A549 (cell line): ENCODE results near the gene VAPB. TPM values are rescaled to one million over a fixed set of nuclear protein-coding genes. Genes with fewer than 3 reads are reported as not detected.

ENCODE experiments used
- ATAC-seq, 2 experiments: fragments of 200-7000 bp in 1 of 2; fragments of >200 bp in 1 of 2; cut with Nextera tagmentation in 1 of 2; cut with Tn5 transposase in 1 of 2; 3 replicates each; pipeline versions ENCODE4 v1.8.0 to v1.9.1; 2018 to 2020; ENCODE audit warnings: mild to moderate bottlenecking in 1 of 2, moderate library complexity in 1 of 2
- CTCF ChIA-PET: fragments of 300-600 bp; sonication (Branson Sonifier 250); formaldehyde crosslinking; extraction: SDS; loops from one replicate; lab custom pipeline; 2021; ENCODE audit warnings: antibody characterized with exemption, inconsistent platforms; lab: Yijun Ruan, JAX
- POLR2A ChIA-PET: fragments of 350-600 bp; formaldehyde crosslinking; extraction: SDS; loops from one replicate; lab custom pipeline; 2021; ENCODE audit warnings: antibody characterized with exemption, inconsistent platforms; lab: Yijun Ruan, JAX
- DNase-seq, 2 experiments: peaks; one replicate each; pipeline versions ENCODE4 v3.0.0 to v3.0.0-alpha.2; 2011 to 2016; ENCODE audit warnings: low read depth in 1 of 2, low spot score in 1 of 2
- FAIRE-seq: peaks from 2 replicates; lab custom pipeline; 2011; peaks lifted over from hg19 to GRCh38; lab: Jason Lieb, UNC
- H3K27ac ChIP-seq, 2 experiments: fragments of >200 bp; sonication (Bioruptor Twin); formaldehyde crosslinking; 3 replicates each; pipeline ENCODE4 v1.5.1; 2016 to 2017
- H3K4me1 ChIP-seq: fragments of >200 bp; sonication (Bioruptor Twin); formaldehyde crosslinking; 3 replicates; pipeline ENCODE4 v1.6.1; 2016
- H3K4me2 ChIP-seq: fragments of >200 bp; sonication (Bioruptor Twin); formaldehyde crosslinking; 3 replicates; pipeline ENCODE4 v1.6.1; 2016
- H3K4me3 ChIP-seq: fragments of >200 bp; sonication (Bioruptor Twin); formaldehyde crosslinking; 3 replicates; pipeline ENCODE4 v1.5.1; 2016
- H3K9me3 ChIP-seq: fragments of >200 bp; sonication (Bioruptor Twin); formaldehyde crosslinking; 3 replicates; pipeline ENCODE4 v1.6.1; 2016
- BHLHE40 ChIP-seq: IDR thresholded peaks from 2 replicates; pipeline ENCODE4 v1.6.1; 2012; ENCODE audit warnings: low read depth, low read length, inconsistent platforms
- CBX2 ChIP-seq: fragments of 200-600 bp; sonication (generic); IDR thresholded peaks from 2 replicates; pipeline ENCODE4 v1.6.1; 2016; ENCODE audit warnings: low read depth, mild to moderate bottlenecking, borderline replicate concordance
- CEBPB ChIP-seq, 2 experiments: fragments of >200 bp in 1 of 2; sonication (Bioruptor Twin) in 1 of 2; formaldehyde crosslinking in 1 of 2; IDR thresholded peaks; 2 replicates each; pipeline ENCODE4 v1.6.1; 2012 to 2016
- EP300 ChIP-seq, 2 experiments: fragments of >200 bp; sonication (Bioruptor Twin); formaldehyde crosslinking; IDR thresholded peaks; 2 replicates in 1 of 2; 3 replicates in 1 of 2; pipeline ENCODE4 v1.6.1; 2016 to 2017
- FOSL2 ChIP-seq, 2 experiments: fragments of 450-650 bp in 1 of 2; fragments of >200 bp in 1 of 2; sonication (Bioruptor Twin) in 1 of 2; formaldehyde crosslinking; IDR thresholded peaks; 2 replicates each; pipeline versions ENCODE4 v1.5.0 to v1.6.1; 2016 to 2020; ENCODE audit warnings: mild to moderate bottlenecking in 1 of 2, moderate library complexity in 1 of 2
- FOXS1 ChIP-seq: fragments of 250-450 bp; sonication (Bioruptor Pico); IDR thresholded peaks from 2 replicates; pipeline ENCODE4 v1.5.0; 2020; ENCODE audit warnings: mild to moderate bottlenecking, moderate library complexity
- HOXA7 ChIP-seq: fragments of 250-450 bp; sonication (Bioruptor Pico); IDR thresholded peaks from 2 replicates; pipeline ENCODE4 v1.5.0; 2020; ENCODE audit warnings: mild to moderate bottlenecking, moderate library complexity
- KDM1A ChIP-seq: fragments of 200-600 bp; sonication (generic); IDR thresholded peaks from 2 replicates; pipeline ENCODE4 v1.6.1; 2016; ENCODE audit warnings: low read depth, mild to moderate bottlenecking
- KDM5A ChIP-seq: fragments of 200-600 bp; sonication (generic); IDR thresholded peaks from 2 replicates; pipeline ENCODE4 v1.6.1; 2016; ENCODE audit warnings: antibody characterized with exemption, mild to moderate bottlenecking
- MAFK ChIP-seq: fragments of 450-650 bp; IDR thresholded peaks from 2 replicates; pipeline ENCODE4 v1.6.1; 2014; ENCODE audit not compliant: partially characterized antibody
- NPAS2 ChIP-seq: fragments of 250-450 bp; sonication (Bioruptor Pico); IDR thresholded peaks from 2 replicates; pipeline ENCODE4 v1.8.0; 2022; ENCODE audit warnings: mild to moderate bottlenecking, moderate library complexity, borderline replicate concordance
- NR3C1 ChIP-seq: fragments of >200 bp; sonication (Bioruptor Twin); formaldehyde crosslinking; IDR thresholded peaks from 3 replicates; pipeline ENCODE4 v1.6.1; 2017
- ZNF302 ChIP-seq: fragments of 250-450 bp; sonication (Bioruptor Pico); IDR thresholded peaks from 2 replicates; pipeline ENCODE4 v1.9.0; 2021; ENCODE audit warnings: inconsistent platforms, mild to moderate bottlenecking, moderate library complexity
- WGBS: methylation state at CpG from one replicate; pipeline ENCODE4 v1.1.6; 2017; ENCODE audit errors: missing lambda C conversion rate; 5-methylcytosine and 5-hydroxymethylcytosine counted together
- polyA plus RNA-seq, 4 experiments: library from polyadenylated mRNA; depleted of rRNA in 3 of 4; stranded (reverse); fragments of >200 nt; fragmentation: RNase III in 1 of 4; extraction: RNeasy Plus Mini Kit Qiagen cat#74134 plus additional on column Dnase treatment in 1 of 4; gene quantifications; 2 replicates in 3 of 4; 3 replicates in 1 of 4; pipeline ENCODE4 v1.2.3, GENCODE V29; 2011 to 2017
- TF ChIP-seq, protein P1 (sequence below): fragments of 250-450 bp; sonication (Bioruptor Pico); IDR thresholded peaks from 2 replicates; pipeline ENCODE4 v1.5.0; 2021; ENCODE audit warnings: mild to moderate bottlenecking, moderate library complexity, borderline replicate concordance
- TF ChIP-seq, protein P2 (sequence below): fragments of 450-650 bp; IDR thresholded peaks from 2 replicates; pipeline ENCODE4 v1.6.1; 2014; ENCODE audit warnings: antibody characterized with exemption
- TF ChIP-seq, protein P3 (sequence below): IDR thresholded peaks from 2 replicates; pipeline ENCODE4 v1.6.1; 2012
- TF ChIP-seq, protein P4 (sequence below): fragments of >200 bp; sonication (Bioruptor Twin); formaldehyde crosslinking; IDR thresholded peaks from 3 replicates; pipeline ENCODE4 v1.5.1; 2016
- TF ChIP-seq, protein P5 (sequence below): fragments of 150-350 bp; IDR thresholded peaks from 2 replicates; pipeline ENCODE4 v1.6.1; 2014; ENCODE audit warnings: low read depth, mild to moderate bottlenecking, low read length

Gene VAPB
- polyA plus RNA-seq, 2 of the 4 experiments (the other 2 are of a cell fraction): 43.8 to 44.0 TPM

DNA sequence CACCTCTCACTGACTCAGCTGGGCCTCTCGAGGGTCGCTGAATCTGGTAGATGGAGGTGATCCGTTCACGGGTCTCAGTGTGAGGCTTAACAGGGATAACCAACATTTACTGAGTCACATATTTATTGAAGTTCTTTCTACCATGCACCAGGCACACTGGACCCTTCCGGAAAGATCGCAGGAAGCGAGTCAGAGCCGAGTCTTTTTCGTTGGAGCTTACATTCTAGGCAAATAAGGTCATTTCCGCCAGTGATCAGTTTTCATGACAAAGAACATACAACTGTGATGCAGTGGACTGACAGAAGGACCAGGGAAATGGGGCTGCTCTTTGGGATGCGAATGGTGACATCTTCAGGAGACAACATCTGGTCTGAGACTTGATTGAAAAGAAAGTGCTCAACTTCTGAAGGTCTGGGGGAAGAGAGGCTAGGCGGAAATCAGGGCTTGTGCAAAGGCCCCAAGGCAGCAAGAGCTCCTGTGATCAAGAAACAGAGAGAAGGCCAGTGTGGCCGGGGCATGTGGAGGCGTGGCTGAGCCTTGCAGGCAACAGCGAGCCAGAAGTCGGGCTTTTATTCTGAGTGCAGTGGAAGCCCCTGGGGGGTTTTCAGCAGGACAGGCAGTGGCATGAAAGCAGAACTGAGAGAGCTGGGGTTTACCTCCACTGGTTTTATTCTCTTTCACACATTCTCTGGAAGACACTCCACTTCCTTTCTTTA, 69.5 kb downstream of the VAPB start:
- CTCF ChIA-PET: interaction anchor here (0.6 to 4.9 kb wide), 3 partner anchors 11 to 14 kb away, joined by 3 to 33 read pairs (median 3); no protein-coding TSS in a partner anchor
- Histone ChIP-seq H3K4me1 (no peaks in the 10 kb centered on the region), H3K9me3 (peaks cover 12% of the 10 kb centered on the region; the same call in 2 of the 3 replicates), H3K27ac (no peak overlapping the region), H3K4me2 (no peak overlapping the region), H3K4me3 (no peak overlapping the region)
- POLR2A ChIA-PET: no interaction called here
- WGBS: 85% methylated on average over 16 of the region's 16 CpGs
- no peak for TF ChIP-seq ZNF302 (CRISPR knock-in tag)
- TF ChIP-seq HOXA7 (CRISPR knock-in tag): no peak
- TF ChIP-seq, protein P1, sequence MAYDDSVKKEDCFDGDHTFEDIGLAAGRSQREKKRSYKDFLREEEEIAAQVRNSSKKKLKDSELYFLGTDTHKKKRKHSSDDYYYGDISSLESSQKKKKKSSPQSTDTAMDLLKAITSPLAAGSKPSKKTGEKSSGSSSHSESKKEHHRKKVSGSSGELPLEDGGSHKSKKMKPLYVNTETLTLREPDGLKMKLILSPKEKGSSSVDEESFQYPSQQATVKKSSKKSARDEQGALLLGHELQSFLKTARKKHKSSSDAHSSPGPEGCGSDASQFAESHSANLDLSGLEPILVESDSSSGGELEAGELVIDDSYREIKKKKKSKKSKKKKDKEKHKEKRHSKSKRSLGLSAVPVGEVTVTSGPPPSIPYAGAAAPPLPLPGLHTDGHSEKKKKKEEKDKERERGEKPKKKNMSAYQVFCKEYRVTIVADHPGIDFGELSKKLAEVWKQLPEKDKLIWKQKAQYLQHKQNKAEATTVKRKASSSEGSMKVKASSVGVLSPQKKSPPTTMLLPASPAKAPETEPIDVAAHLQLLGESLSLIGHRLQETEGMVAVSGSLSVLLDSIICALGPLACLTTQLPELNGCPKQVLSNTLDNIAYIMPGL: no peak
- TF ChIP-seq BHLHE40: no peak
- TF ChIP-seq, protein P2, sequence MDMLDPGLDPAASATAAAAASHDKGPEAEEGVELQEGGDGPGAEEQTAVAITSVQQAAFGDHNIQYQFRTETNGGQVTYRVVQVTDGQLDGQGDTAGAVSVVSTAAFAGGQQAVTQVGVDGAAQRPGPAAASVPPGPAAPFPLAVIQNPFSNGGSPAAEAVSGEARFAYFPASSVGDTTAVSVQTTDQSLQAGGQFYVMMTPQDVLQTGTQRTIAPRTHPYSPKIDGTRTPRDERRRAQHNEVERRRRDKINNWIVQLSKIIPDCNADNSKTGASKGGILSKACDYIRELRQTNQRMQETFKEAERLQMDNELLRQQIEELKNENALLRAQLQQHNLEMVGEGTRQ: no peak
- TF ChIP-seq, protein P3, sequence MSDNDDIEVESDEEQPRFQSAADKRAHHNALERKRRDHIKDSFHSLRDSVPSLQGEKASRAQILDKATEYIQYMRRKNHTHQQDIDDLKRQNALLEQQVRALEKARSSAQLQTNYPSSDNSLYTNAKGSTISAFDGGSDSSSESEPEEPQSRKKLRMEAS: no peak
- no peak for TF ChIP-seq KDM1A
- TF ChIP-seq CEBPB (IDR thresholded peaks at IDR 0.05): no peak
- no peak for TF ChIP-seq NPAS2 (CRISPR knock-in tag)
- no peak for TF ChIP-seq MAFK
- TF ChIP-seq FOXS1: no peak
- no peak for TF ChIP-seq KDM5A
- TF ChIP-seq FOSL2 (IDR thresholded peaks at IDR 0.05): no peak
- no peak for TF ChIP-seq FOSL2 (CRISPR knock-in tag; IDR thresholded peaks at IDR 0.05)
- TF ChIP-seq EP300 (IDR thresholded peaks at IDR 0.05): no peak
- TF ChIP-seq, protein P4, sequence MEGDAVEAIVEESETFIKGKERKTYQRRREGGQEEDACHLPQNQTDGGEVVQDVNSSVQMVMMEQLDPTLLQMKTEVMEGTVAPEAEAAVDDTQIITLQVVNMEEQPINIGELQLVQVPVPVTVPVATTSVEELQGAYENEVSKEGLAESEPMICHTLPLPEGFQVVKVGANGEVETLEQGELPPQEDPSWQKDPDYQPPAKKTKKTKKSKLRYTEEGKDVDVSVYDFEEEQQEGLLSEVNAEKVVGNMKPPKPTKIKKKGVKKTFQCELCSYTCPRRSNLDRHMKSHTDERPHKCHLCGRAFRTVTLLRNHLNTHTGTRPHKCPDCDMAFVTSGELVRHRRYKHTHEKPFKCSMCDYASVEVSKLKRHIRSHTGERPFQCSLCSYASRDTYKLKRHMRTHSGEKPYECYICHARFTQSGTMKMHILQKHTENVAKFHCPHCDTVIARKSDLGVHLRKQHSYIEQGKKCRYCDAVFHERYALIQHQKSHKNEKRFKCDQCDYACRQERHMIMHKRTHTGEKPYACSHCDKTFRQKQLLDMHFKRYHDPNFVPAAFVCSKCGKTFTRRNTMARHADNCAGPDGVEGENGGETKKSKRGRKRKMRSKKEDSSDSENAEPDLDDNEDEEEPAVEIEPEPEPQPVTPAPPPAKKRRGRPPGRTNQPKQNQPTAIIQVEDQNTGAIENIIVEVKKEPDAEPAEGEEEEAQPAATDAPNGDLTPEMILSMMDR: no peak
- TF ChIP-seq, protein P5, sequence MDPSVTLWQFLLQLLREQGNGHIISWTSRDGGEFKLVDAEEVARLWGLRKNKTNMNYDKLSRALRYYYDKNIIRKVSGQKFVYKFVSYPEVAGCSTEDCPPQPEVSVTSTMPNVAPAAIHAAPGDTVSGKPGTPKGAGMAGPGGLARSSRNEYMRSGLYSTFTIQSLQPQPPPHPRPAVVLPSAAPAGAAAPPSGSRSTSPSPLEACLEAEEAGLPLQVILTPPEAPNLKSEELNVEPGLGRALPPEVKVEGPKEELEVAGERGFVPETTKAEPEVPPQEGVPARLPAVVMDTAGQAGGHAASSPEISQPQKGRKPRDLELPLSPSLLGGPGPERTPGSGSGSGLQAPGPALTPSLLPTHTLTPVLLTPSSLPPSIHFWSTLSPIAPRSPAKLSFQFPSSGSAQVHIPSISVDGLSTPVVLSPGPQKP: no peak
- no peak for TF ChIP-seq CBX2
- DNase-seq (no peak), ATAC-seq (no peak), FAIRE-seq (no peak)

DNA sequence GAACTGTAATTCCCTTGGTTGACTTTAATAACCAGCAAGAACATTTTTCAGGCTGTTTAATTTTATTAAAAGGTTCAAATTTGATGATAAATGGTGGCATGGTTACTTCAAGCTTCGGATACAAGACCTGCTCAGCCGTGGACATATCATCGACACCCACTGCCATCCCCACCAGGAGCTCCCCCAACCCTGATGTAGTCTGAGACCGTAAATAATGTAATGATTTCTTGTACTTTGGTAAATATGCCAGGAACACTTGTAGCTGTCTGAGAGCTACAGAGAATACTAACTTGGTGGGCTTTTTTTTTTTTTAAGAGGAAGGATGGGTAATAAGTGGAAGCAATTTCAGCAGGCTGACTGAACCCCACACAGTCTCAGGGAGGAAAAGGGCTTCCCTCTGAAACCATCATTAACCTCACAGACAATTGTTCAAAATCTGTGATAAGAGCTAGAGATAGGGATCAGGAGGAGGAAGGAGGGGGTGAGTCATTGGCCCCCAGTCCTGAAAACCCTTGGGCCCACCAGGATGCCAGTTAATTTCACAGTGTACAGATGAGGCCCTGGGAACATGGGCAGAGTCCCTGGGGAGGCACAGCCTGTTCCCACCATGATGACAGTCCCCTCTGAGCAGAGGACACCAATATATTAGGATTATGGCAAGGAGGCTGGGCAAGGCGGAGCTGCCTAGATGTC, 70.2 kb downstream of the VAPB start:
- Histone ChIP-seq H3K27ac (no peak overlapping the region), H3K4me1 (no peaks in the 10 kb centered on the region), H3K4me3 (no peak overlapping the region), H3K4me2 (no peak overlapping the region), H3K9me3 (peaks cover 9% of the 10 kb centered on the region; the same call in 2 of the 3 replicates)
- no peak for TF ChIP-seq NR3C1
- TF ChIP-seq, protein P4: no peak
- TF ChIP-seq, protein P2: no peak
- no peak for ATAC-seq
- CTCF ChIA-PET: interaction anchor here (0.6 to 4.9 kb wide), 6 partner anchors 11 to 220 kb away, joined by 3 to 33 read pairs (median 3); partner anchors contain the start of gene STX16
- 83% methylated on average over 5 of the region's 5 CpGs for WGBS
- DNase-seq: no peak
- POLR2A ChIA-PET: no interaction called here
- FAIRE-seq: no peak
